ENCODE data around the gene PLA2G3.

Gene PLA2G3

DNA sequence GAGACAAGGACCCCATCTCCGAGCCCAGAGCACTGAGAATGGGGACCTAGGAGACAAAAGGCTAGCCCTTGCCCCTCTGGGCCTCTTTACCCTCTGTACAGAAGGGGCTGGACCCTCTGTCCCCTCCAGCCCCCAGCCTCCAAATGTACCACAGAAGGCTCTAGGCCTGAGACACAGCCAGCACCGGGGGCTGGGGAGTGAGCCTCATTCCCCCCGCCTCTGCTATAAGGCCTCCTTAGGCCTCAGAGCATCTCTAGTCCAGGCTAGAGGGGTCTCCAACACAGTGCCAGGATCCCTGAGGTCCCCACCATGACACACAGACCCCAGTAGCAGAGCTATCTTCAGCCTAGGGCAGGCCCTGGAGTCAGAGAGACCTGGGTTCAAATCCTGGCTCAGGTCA lies 54.4 kb downstream of the PLA2G3 start:
- no peak for DNase-seq (ENCODE audit: low spot score)

DNA sequence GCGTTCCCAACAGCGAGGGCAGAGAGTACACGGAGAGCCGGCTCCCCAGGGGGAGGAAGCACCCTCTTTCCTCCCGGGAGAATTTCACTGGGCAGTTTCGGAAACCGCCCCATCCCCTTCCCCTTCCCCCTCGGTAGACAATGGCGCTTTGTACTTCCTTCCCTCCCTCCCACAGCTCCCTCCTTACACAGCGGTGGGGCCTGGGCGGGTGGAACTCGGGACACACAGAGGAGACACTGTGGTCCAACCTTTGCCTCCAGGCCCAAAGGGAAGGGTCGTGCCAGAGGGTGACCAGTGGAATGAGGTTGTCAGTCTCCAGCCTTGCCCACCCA lies 54.8 kb downstream of the PLA2G3 start:
- DNase-seq (ENCODE audit: low spot score), result peak; percentile 22

DNA sequence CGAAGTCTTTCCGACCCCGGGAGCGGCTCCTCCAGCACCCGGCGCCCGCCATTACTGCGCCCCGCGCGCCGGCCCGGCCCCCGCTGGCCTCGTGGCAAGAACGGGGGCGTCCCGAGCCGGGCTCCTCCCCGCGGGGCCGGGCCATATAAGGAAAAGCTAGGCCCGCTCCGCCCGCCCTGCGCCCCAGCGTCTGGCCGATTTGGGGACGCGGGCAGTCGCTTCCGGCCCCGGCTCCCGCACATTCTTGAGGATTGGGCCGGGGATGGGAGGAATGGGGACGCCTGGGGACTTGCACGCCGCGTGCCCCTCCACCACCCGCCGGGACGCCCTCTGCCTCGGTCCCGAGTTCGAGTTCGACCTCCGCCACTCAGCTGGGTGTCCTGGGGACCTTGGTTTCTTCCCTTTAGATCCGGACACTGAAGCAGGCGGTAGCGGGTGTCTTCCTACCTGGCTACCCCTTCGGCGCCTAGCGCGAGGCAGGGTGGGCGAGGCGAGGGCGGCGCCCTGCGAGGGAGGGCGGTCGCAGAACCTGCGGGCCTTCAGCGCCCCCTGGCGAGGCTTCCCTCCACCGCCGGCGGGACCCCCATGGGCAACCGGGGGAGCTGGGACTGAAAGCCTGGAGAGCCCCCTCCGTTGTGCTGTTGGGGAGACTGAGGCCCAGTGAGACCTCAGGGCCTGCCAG lies 55.4 kb downstream of the PLA2G3 start:
- peak; percentile 92 for DNase-seq (ENCODE audit: low spot score)

All from AG08395 (cell line).